Calu3 (cell line): ENCODE measurements around the gene FAM131C. TPM values are rescaled to one million over a fixed set of nuclear protein-coding genes. Genes with fewer than 3 reads are reported as not detected.
A peak's percentile ranks its signal among the peaks of the same experiment; 100 is the strongest.

Experiments used
- BruUV-seq: library from RNA; stranded (reverse); fragments of 400-500 nt; replicated peaks from 2 replicates; lab custom pipeline; 2021; lab: Mats Ljungman, UMichigan
- CTCF ChIA-PET: fragments of 300-600 bp; sonication (Branson Sonifier 250); formaldehyde crosslinking; loops from one replicate; lab custom pipeline; 2022; ENCODE audit warnings: antibody characterized with exemption; lab: Charles Lee
- DNase-seq: peaks from one replicate; pipeline ENCODE4 v3.0.0; 2022
- H3K27ac Mint-ChIP-seq: one replicate; pipeline ENCODE4 v1.8.0; 2022; ENCODE audit warnings: mixed read lengths; ENCODE audit not compliant: unreplicated experiment
- H3K27me3 Mint-ChIP-seq: one replicate; pipeline ENCODE4 v1.8.0; 2022; ENCODE audit warnings: mixed read lengths; ENCODE audit not compliant: unreplicated experiment
- H3K36me3 Mint-ChIP-seq: one replicate; pipeline ENCODE4 v1.8.0; 2022; ENCODE audit warnings: mild to moderate bottlenecking, moderate library complexity, mixed read lengths; ENCODE audit not compliant: insufficient read depth, unreplicated experiment
- H3K4me1 Mint-ChIP-seq: one replicate; pipeline ENCODE4 v1.8.0; 2022; ENCODE audit warnings: mild to moderate bottlenecking, low read depth, mixed read lengths; ENCODE audit not compliant: unreplicated experiment
- H3K4me3 Mint-ChIP-seq: one replicate; pipeline ENCODE4 v1.8.0; 2022; ENCODE audit warnings: mild to moderate bottlenecking, low read depth, moderate library complexity, mixed read lengths; ENCODE audit not compliant: unreplicated experiment
- H3K9me3 Mint-ChIP-seq: one replicate; pipeline ENCODE4 v1.8.0; 2022; ENCODE audit warnings: low read depth, mixed read lengths; ENCODE audit not compliant: unreplicated experiment
- intact Hi-C: fragments of 100-400 bp; cut with micrococcal nuclease; formaldehyde crosslinking; loops from one replicate; pipeline ENCODE4 v1.10.0; 2022; ENCODE audit not compliant: unreplicated experiment
- total RNA-seq: library from RNA; stranded (reverse); gene quantifications from 2 replicates; pipeline ENCODE4 v1.2.3, GENCODE V29; 2022
- TF ChIP-seq, protein P1 (sequence below): fragments of 200-600 bp; IDR thresholded peaks from one replicate; pipeline ENCODE4 v1.8.0; 2022; ENCODE audit warnings: antibody characterized with exemption; ENCODE audit not compliant: unreplicated experiment

The FAM131C gene
- total RNA-seq, 1 experiment from 2014 or later = 0.94 TPM

DNA sequence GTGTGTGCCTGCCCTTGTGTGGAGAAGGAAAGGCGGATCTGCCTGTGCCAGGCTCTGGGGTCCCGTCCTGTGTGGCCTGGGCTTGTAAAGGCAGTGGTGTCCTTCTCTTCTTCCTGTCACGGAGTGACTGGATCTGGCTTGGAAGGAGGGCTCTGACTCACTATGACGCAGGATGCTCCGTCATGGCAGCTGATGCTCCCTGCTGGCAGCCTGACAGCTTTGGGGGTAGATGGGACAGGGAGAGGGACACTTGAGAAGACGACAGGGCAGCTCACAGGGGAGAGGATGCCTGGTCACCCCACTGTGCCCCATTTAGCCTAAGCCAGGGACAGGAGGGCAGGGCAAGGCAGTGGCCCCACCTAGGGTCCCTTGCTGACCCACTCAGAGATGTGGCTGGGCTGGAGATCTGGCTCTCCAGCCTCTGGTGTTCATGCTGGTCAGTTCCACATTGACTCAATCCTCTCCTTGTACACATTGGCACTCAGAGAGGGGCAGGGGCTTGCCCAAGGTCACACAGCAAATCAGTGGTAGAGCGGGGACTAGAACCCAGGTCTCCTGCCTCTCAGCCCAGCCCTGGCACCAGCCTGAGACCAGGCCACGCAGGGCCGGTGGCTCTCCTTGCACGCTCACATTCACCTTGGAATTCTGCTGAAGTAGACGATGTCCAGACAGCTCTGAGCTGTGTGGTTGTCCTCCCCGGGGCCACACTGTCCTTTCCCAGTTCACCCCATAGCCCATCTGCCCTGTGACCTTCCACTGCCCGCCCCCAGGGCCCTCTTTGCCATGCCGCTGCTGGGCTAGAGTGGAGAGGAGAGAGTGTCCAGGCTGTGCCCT lies 2.8 kb upstream of the FAM131C start:
- Mint-ChIP-seq H3K27ac (no peak overlapping the region), H3K36me3 (no peaks in the 10 kb centered on the region), H3K4me3 (no peak overlapping the region), H3K4me1 (peaks cover 25% of the 10 kb centered on the region), H3K9me3 (no peaks in the 10 kb centered on the region), H3K27me3 (no peaks in the 10 kb centered on the region)
- TF ChIP-seq, protein P1, sequence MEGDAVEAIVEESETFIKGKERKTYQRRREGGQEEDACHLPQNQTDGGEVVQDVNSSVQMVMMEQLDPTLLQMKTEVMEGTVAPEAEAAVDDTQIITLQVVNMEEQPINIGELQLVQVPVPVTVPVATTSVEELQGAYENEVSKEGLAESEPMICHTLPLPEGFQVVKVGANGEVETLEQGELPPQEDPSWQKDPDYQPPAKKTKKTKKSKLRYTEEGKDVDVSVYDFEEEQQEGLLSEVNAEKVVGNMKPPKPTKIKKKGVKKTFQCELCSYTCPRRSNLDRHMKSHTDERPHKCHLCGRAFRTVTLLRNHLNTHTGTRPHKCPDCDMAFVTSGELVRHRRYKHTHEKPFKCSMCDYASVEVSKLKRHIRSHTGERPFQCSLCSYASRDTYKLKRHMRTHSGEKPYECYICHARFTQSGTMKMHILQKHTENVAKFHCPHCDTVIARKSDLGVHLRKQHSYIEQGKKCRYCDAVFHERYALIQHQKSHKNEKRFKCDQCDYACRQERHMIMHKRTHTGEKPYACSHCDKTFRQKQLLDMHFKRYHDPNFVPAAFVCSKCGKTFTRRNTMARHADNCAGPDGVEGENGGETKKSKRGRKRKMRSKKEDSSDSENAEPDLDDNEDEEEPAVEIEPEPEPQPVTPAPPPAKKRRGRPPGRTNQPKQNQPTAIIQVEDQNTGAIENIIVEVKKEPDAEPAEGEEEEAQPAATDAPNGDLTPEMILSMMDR = no peak
- CTCF ChIA-PET = no interaction called here
- BruUV-seq = no TSS peak
- intact Hi-C loops = loop anchor here (5.0 kb wide), 1 partner anchor 291 kb away; the partner anchor contains the start of gene SZRD1
- DNase-seq = no peak

- no peaks in the 10 kb centered on the region for H3K36me3 Mint-ChIP-seq
- no peak for DNase-seq
- H3K27ac Mint-ChIP-seq = no peak overlapping the region
- H3K4me1 Mint-ChIP-seq = peaks cover 25% of the 10 kb centered on the region
- H3K27me3 Mint-ChIP-seq = no peaks in the 10 kb centered on the region
- TF ChIP-seq, protein P1 = no peak
- H3K4me3 Mint-ChIP-seq = no peak overlapping the region
- intact Hi-C loops = loop anchor here (5.0 kb wide), 1 partner anchor 292 kb away; the partner anchor contains the start of gene SZRD1
- no TSS peak for BruUV-seq
- CTCF ChIA-PET = interaction anchor here (0.6 to 0.7 kb wide), 2 partner anchors 115 to 262 kb away, joined by 4 to 10 read pairs; no protein-coding TSS in a partner anchor
- H3K9me3 Mint-ChIP-seq = no peaks in the 10 kb centered on the region
Observed at GRCh38 chr1:16075337-16076030, 2.0 kb upstream of the FAM131C start.

DNA sequence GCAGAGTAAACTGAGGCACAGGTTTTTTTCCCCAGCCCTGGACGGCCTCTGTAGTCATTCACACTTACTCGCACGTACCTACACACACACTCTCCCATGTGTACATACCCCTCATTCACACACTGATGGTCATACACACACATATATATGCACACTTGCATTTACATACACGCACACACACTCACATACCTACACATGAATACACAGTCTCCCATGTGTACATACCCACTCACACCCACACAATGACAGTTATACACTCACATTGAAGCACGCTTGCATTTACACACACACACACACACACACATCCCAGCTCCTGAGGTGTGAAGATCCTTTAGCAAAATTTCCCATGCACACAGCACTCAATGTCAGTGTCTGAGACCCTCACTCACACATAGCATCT lies 766 bp upstream of the FAM131C start:
- no peaks in the 10 kb centered on the region for H3K36me3 Mint-ChIP-seq
- peak overlapping the region; percentile 39 for H3K4me3 Mint-ChIP-seq
- H3K9me3 Mint-ChIP-seq = no peaks in the 10 kb centered on the region
- H3K27me3 Mint-ChIP-seq = no peaks in the 10 kb centered on the region
- intact Hi-C loops = no loop called here
- DNase-seq = no peak
- no TSS peak for BruUV-seq
- H3K4me1 Mint-ChIP-seq = peaks cover 23% of the 10 kb centered on the region
- CTCF ChIA-PET = no interaction called here
- peak overlapping the region; percentile 82 for H3K27ac Mint-ChIP-seq
- TF ChIP-seq, protein P1 = no peak

GRCh38 chr1:16072616-16073484 lies 601 bp downstream of the FAM131C start:
- Mint-ChIP-seq H3K36me3 (no peaks in the 10 kb centered on the region), H3K9me3 (no peaks in the 10 kb centered on the region), H3K4me1 (peaks cover 20% of the 10 kb centered on the region), H3K27me3 (no peaks in the 10 kb centered on the region), H3K27ac (no peak overlapping the region), H3K4me3 (peak overlapping the region; percentile 52)
- intact Hi-C loops = no loop called here
- TF ChIP-seq, protein P1 = no peak
- no peak for DNase-seq
- CTCF ChIA-PET = interaction anchor here (0.6 kb wide), 2 partner anchors 145 to 291 kb away, joined by 3 read pairs; no protein-coding TSS in a partner anchor
- BruUV-seq = no TSS peak
